ENCODE data around the gene TARBP1. TPM values are rescaled to one million over a fixed set of nuclear protein-coding genes. Genes with fewer than 3 reads are reported as not detected.

TARBP1 gene
- total and polyA plus RNA-seq, 2 donors = 8.6 to 52.7 TPM

DNA sequence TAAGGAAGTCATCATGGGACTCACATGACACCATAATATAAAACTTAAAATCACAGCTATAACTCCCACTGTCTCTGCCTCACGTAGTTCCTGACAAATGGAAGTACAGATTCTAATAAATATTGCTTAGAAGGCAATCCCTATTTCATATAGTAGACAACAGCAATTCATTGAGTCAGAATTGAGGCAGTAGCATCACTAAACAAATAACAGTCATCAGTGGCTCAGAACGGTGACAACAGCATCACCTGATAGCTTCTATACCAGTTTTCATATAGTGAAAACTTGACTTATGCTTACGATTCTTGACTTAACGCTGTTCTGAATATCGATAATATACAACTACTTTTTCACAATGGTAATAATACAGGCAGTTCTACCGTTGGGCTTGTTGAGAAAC lies 12.0 kb downstream of the TARBP1 start:
- no peak overlapping the region for H3K4me3 ChIP-seq (ENCODE audit: low read depth, low read length)
- H3K27ac ChIP-seq (ENCODE audit: low read depth) = no peak overlapping the region
- no peaks in the 10 kb centered on the region for H3K4me1 ChIP-seq (ENCODE audit: insufficient read depth)
- H3K36me3 ChIP-seq (ENCODE audit: insufficient read depth) = no peaks in the 10 kb centered on the region
- WGBS = 97% methylated on average over 6 of the region's 6 CpGs
- DNase-seq (ENCODE audit: extremely low spot score) = no peak

DNA sequence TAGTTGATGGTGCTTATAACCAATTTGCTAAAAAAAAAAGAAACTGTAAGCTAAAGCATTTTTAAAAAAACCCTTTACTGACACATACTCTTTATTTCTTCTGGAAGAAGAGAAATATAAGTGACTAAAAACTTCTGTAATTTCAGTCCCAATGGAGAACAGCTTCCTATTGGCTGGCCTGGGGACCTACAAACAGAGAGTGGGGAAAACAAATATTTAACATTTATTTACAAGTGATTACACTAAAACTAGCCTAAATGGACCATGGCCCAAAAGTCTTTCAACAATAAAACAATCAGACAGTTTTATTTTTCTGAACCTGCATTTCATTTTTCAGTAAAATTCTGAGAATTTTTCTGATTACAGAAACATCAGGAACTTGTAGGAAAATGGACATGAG lies 15.2 kb downstream of the TARBP1 start:
- DNase-seq (ENCODE audit: extremely low spot score) = no peak
- no peaks in the 10 kb centered on the region for H3K4me1 ChIP-seq (ENCODE audit: insufficient read depth)
- no peak overlapping the region for H3K4me3 ChIP-seq (ENCODE audit: low read depth, low read length)
- no peaks in the 10 kb centered on the region for H3K36me3 ChIP-seq (ENCODE audit: insufficient read depth)
- no peak overlapping the region for H3K27ac ChIP-seq (ENCODE audit: low read depth)

DNA sequence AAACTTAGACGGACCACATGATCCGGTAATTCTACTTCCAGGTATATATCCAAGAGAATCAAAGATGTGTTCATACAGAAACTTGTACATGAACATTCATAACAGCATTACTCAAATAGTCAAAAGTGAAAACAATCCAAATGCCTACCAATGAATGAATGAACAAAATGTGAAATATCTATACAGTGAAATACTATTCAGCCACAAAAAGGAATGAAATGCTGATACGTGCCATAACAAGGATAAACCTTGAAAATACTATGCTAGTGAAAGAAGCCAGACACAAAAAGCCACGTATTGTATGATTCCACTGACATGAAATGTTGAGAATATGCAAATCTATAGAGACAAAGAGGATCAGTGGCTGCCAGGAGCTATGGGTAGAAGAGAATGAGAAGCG lies 18.3 kb downstream of the TARBP1 start:
- WGBS = 97% methylated on average over 5 of the region's 5 CpGs
- H3K27ac ChIP-seq (ENCODE audit: low read depth) = no peak overlapping the region
- no peaks in the 10 kb centered on the region for H3K4me1 ChIP-seq (ENCODE audit: insufficient read depth)
- no peaks in the 10 kb centered on the region for H3K36me3 ChIP-seq (ENCODE audit: insufficient read depth)
- no peak for DNase-seq (ENCODE audit: extremely low spot score)
- H3K4me3 ChIP-seq (ENCODE audit: low read depth, low read length) = no peak overlapping the region

DNA sequence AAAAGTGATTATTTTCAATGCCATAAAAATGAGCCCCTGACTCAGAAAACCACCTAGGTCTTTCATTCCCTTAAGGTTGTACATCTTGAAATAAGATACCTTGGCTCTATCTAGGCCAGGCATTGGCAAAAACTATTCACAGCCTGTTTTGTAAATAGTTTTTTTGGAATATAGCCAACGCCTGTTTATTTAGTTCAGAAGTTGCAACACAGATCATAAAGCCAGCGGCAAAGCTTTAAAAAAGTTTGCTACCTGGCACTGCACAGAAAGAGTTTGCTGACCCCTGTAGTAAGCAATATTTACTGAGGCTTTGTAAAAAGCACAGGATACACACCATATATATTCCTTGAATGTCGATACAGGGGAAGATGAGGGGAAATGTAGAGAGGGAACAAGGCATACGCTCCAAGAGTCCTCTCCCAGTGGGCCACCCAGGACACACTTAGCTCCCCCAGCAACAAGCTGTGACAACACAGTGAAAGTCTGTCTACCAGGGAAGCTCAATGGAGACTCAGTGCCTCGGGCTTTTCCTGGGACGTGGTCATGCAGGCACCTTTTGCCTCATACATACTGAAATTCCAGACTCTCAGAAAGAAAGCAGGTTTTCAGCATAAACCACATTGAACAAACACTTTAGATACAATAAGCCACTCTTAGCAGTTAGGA lies 20.5 kb downstream of the TARBP1 start:
- H3K4me3 ChIP-seq (ENCODE audit: low read depth, low read length) = no peak overlapping the region
- H3K4me1 ChIP-seq (ENCODE audit: insufficient read depth) = no peaks in the 10 kb centered on the region
- H3K27ac ChIP-seq (ENCODE audit: low read depth) = no peak overlapping the region
- no peaks in the 10 kb centered on the region for H3K36me3 ChIP-seq (ENCODE audit: insufficient read depth)
- no peak for DNase-seq (ENCODE audit: extremely low spot score)
- 74% methylated on average over 6 of the region's 6 CpGs for WGBS

DNA sequence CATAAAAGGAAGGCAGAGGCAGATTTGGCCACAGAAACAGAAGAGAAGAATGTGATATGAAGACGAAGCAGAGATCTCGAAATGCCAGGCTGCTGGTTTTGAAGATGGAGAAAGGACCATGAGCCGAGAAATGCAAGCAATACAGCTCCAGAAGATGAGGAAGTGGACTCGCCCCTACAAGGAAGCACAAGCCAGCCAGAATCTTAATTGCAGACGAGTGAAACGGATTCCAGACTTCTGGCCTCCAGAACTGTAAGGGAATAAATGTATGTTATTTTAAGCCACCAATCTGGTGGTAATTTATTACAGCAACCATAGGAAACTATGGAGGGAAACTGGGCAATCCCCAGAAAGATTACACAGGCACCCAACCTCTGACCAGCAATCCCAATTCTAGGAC lies 24.1 kb downstream of the TARBP1 start:
- no peak for DNase-seq (ENCODE audit: extremely low spot score)
- Histone ChIP-seq H3K36me3 (ENCODE audit: insufficient read depth) (no peaks in the 10 kb centered on the region), H3K4me3 (ENCODE audit: low read depth, low read length) (no peak overlapping the region), H3K27ac (ENCODE audit: low read depth) (no peak overlapping the region), H3K4me1 (ENCODE audit: insufficient read depth) (no peaks in the 10 kb centered on the region)
- WGBS = 87% methylated on average over 6 of the region's 6 CpGs

DNA sequence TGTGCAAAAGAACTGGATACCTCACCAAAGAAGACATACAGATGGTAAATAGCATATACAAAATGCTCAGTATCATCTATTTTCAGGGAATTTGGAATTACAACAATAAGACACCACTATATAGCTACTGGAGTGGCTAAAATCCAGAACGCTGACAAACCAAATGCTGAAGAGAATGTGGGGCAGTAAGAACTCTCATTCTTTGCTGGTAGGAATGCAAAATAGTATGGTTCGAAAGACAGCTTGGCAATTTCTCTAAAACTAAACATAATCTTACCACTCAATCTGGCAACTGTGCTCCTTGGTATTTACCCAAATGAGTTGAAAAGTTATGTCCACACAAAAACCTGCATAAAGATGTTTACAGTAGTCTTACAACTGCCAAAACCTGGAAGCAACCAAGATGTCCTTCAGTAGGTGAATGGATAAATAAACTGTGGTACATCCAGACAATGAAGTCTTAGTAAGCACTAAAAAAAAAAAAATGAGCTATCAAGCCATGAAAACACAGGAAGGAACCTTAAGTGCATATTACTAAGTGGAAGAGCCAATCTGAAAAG lies 26.5 kb downstream of the TARBP1 start:
- no peak overlapping the region for H3K27ac ChIP-seq (ENCODE audit: low read depth)
- H3K36me3 ChIP-seq (ENCODE audit: insufficient read depth) = peaks cover 4% of the 10 kb centered on the region
- 88% methylated on average over 2 of the region's 2 CpGs for WGBS
- DNase-seq (ENCODE audit: extremely low spot score) = no peak
- no peaks in the 10 kb centered on the region for H3K4me1 ChIP-seq (ENCODE audit: insufficient read depth)
- H3K4me3 ChIP-seq (ENCODE audit: low read depth, low read length) = no peak overlapping the region

DNA sequence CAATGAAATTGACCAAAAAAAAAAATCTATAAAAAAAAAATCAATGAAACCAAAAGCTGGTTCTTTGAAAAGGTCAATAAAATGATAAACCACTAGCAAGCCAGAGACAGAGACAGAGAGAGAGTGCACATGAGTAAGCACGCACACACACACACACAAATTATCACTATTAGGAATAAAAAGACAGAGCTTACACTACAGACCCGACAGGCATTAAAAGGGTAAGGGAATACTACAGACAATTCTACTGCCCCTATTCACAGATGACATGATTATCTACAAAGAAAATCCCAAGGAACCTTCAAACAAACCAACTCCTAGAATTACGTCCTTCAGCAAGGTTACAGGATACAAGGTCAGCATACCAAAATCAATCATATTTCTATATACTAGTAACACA lies 38.6 kb downstream of the TARBP1 start:
- no peak overlapping the region for H3K27ac ChIP-seq (ENCODE audit: low read depth)
- H3K4me1 ChIP-seq (ENCODE audit: insufficient read depth) = no peaks in the 10 kb centered on the region
- 97% methylated on average over 3 of the region's 3 CpGs for WGBS
- DNase-seq (ENCODE audit: extremely low spot score) = no peak
- peaks cover 2% of the 10 kb centered on the region for H3K36me3 ChIP-seq (ENCODE audit: insufficient read depth)
- H3K4me3 ChIP-seq (ENCODE audit: low read depth, low read length) = no peak overlapping the region

DNA sequence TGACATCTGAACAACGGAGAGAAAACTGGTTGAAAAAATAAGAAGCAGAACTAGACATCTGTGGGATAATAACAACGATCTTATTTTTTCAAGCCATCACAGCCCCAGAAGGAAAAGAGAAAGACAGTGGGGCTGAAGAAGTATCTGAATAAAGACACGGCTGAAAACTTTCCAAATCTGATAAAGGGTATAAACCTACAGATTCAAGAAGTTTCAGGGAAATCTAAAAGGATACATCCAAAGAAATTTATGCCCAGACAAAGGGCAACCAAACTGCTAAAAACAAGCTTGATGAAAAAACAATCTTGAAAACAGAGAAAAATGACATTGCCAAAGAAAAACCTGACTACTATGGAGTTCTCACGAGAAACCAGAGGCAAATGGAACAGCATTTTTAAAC lies 40.4 kb downstream of the TARBP1 start:
- Histone ChIP-seq H3K27ac (ENCODE audit: low read depth) (no peak overlapping the region), H3K4me1 (ENCODE audit: insufficient read depth) (no peaks in the 10 kb centered on the region), H3K36me3 (ENCODE audit: insufficient read depth) (peaks cover 2% of the 10 kb centered on the region), H3K4me3 (ENCODE audit: low read depth, low read length) (no peak overlapping the region)
- WGBS = 96% methylated on average over 4 of the region's 4 CpGs
- no peak for DNase-seq (ENCODE audit: extremely low spot score)

DNA sequence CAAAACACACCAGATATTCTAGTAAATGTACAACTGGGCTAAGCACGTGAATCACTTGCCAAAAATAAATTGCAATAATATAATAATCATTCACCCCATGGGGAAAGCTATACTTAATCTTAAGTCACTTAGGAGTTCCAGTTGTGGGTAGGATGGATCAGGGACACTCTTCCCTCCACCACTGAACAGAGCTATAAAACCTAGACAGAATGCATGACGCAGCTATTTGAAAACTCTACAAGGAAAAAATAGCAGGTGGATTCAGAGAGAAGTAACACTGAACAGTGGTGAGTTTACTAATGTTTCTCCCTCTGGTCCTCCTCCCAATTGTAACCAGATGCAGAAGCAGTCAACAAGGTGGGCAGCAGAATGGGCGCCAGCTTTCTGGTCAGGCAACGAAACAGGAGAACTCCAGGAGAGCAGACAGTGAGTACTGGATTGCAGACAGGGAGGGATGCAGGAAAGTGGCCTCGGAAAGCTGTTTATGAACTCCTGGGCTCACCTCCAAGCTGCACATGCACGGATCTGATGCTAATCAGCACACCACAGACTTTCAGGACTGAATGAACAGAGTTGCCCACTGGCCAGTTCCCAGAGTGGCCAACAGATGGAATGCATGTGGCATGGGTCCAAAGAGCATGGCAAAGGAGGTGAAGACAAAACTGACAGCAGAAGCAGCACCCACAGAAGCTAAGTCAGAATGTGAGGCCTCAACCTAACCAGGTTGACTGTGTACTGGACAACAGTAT lies 41.4 kb downstream of the TARBP1 start:
- no peak overlapping the region for H3K27ac ChIP-seq (ENCODE audit: low read depth)
- H3K4me1 ChIP-seq (ENCODE audit: insufficient read depth) = no peaks in the 10 kb centered on the region
- H3K4me3 ChIP-seq (ENCODE audit: low read depth, low read length) = no peak overlapping the region
- DNase-seq (ENCODE audit: extremely low spot score) = no peak
- peaks cover 2% of the 10 kb centered on the region for H3K36me3 ChIP-seq (ENCODE audit: insufficient read depth)
- whole genome bisulfite sequencing = 67% methylated on average over 6 of the region's 6 CpGs

DNA sequence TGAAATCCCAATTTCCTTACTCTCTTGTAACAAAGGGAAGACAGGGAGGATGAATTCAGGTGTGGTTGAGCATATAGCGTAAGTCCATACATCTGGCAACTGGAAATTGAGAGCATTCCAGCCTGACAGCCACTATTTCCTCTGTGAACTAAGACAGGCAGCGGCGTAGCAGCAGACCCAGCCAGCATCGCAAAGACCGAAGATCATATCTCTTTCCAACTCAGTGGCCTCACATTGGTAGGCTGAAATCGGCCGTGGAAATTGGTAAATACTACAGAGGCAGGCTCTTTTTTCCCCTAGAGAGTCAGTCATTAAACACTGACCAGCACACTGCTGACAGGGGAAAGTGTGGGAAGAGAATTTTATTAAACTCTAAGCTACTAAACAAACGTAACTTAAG lies 43.4 kb downstream of the TARBP1 start:
- no peak for DNase-seq (ENCODE audit: extremely low spot score)
- H3K4me1 ChIP-seq (ENCODE audit: insufficient read depth) = no peaks in the 10 kb centered on the region
- H3K36me3 ChIP-seq (ENCODE audit: insufficient read depth) = peaks cover 2% of the 10 kb centered on the region
- H3K27ac ChIP-seq (ENCODE audit: low read depth) = no peak overlapping the region
- WGBS = 70% methylated on average over 8 of the region's 8 CpGs
- H3K4me3 ChIP-seq (ENCODE audit: low read depth, low read length) = no peak overlapping the region

DNA sequence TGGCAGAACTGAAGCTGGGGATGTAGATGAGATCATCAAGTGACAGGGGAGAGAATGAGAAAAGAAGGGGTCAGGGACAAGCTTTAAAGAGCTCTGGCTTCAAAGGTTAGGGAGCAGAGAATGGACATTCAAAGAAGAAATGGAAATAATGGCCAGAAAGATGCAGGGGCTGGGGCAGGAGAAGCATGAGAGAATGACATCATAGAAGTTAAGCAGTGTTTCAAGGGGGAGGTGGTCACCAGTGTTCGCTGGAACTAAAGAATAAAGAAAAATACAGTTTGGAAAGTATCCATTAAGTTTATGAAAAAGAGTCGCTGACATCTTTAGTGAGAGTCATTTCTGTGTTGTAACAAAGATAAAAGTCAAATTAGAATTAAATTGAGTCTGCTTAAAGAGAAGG lies 44.3 kb downstream of the TARBP1 start:
- no peak for DNase-seq (ENCODE audit: extremely low spot score)
- H3K36me3 ChIP-seq (ENCODE audit: insufficient read depth) = peaks cover 2% of the 10 kb centered on the region
- H3K4me3 ChIP-seq (ENCODE audit: low read depth, low read length) = no peak overlapping the region
- H3K4me1 ChIP-seq (ENCODE audit: insufficient read depth) = no peaks in the 10 kb centered on the region
- no peak overlapping the region for H3K27ac ChIP-seq (ENCODE audit: low read depth)
- WGBS = 86% methylated on average over 2 of the region's 2 CpGs

DNA sequence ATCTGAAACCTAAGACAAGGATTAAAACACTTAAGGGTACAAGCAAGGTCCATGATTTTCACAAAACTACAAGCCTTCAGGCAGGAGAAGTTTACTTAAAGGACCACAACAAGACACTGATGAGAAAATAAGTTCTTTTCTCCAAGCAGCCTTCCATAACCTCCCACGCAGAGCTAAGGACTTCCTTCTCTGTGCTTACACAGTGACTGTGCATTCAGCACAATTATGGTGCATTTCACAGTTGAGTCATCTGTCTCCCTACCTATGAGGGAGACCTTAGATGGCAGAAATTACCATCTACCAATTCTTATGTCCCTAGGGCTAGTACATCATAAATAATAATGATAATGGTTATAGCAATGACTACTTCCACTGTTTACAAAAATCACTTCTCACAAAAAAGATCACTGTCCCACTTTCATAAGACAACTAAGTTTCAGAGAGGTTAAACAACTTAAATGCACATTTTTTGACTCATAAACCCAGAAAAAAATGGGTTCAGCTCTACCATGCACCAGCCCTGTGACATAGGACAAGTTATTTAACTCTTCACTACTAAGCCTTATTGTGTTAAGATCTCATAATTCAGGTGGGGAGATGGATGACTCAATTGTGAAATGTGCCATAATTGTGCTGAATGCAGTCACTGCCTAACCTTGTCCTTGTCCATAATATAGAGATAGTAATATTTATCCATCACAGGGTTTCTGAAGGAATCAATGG lies 45.3 kb downstream of the TARBP1 start:
- 95% methylated on average over 1 of the region's 1 CpG for WGBS
- Histone ChIP-seq H3K4me1 (ENCODE audit: insufficient read depth) (no peaks in the 10 kb centered on the region), H3K4me3 (ENCODE audit: low read depth, low read length) (no peak overlapping the region), H3K36me3 (ENCODE audit: insufficient read depth) (peaks cover 4% of the 10 kb centered on the region), H3K27ac (ENCODE audit: low read depth) (no peak overlapping the region)
- no peak for DNase-seq (ENCODE audit: extremely low spot score)

DNA sequence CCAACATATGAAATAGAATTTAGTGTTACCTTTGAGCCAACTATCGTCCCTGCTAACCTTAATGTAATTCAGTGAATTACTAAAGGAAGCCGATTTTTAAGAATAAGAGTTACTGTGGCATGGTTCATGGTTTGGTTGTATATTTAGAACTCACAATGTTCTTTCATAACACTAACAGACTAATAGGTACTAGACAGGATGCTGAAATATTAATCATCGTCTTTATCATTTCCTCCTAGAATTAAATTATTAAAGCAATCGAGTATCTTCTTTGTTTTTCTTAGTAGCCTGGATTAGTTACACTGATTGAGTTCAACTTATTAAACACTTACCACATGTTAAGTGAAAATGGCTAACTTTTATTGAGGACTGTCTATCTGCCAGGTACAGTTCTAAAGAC lies 47.7 kb downstream of the TARBP1 start:
- H3K27ac ChIP-seq (ENCODE audit: low read depth) = no peak overlapping the region
- 87% methylated on average over 4 of the region's 4 CpGs for WGBS
- H3K36me3 ChIP-seq (ENCODE audit: insufficient read depth) = peaks cover 4% of the 10 kb centered on the region
- no peak for DNase-seq (ENCODE audit: extremely low spot score)
- H3K4me3 ChIP-seq (ENCODE audit: low read depth, low read length) = no peak overlapping the region
- H3K4me1 ChIP-seq (ENCODE audit: insufficient read depth) = no peaks in the 10 kb centered on the region

DNA sequence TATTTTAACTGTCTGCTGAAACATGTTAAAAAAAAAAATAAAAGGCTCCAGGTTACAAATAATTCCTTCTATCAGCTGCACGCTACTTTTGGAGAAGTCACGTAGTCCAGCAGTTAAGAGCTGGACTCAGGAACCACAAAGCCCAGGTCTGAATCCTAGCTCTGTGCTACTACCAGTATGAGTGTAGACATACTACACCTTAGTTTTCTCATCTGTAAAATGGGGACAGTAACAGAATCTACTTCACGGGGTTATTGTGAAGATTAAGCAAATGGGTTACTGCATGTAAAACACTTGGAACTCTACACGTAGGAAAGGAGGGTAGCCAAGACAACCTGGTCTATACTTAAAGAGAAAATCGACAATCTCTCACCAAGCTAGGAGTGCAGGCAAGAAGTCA lies 48.3 kb downstream of the TARBP1 start:
- Histone ChIP-seq H3K27ac (ENCODE audit: low read depth) (no peak overlapping the region), H3K36me3 (ENCODE audit: insufficient read depth) (peaks cover 4% of the 10 kb centered on the region), H3K4me1 (ENCODE audit: insufficient read depth) (no peaks in the 10 kb centered on the region), H3K4me3 (ENCODE audit: low read depth, low read length) (no peak overlapping the region)
- DNase-seq (ENCODE audit: extremely low spot score) = no peak
- WGBS = 94% methylated on average over 5 of the region's 5 CpGs

Data from urinary bladder (tissue), 4 donors.